SK-N-DZ (cell line): ENCODE measurements around the gene SEC16A.

ENCODE experiments used
- DNase-seq: peaks from one replicate; pipeline ENCODE4 v3.0.0-alpha.2; 2015; ENCODE audit warnings: low spot score
- small RNA-seq, 2 experiments: library from RNA; depleted of rRNA; stranded (forward); fragments of <200 nt; gene quantifications; one replicate each; pipeline ENCODE3, GENCODE V24; 2014

Gene SEC16A

GRCh38 chr9:136399176-136400037 is 83.4 kb downstream of the SEC16A start:
- DNase-seq, result no peak

- no peak for DNase-seq
Observed at GRCh38 chr9:136398286-136398685, 84.6 kb downstream of the SEC16A start.

GRCh38 chr9:136397643-136398042 is 85.2 kb downstream of the SEC16A start:
- no peak for DNase-seq

- DNase-seq, result no peak
Observed at GRCh38 chr9:136396219-136396515, 86.7 kb downstream of the SEC16A start.

GRCh38 chr9:136395345-136396218 is 87.3 kb downstream of the SEC16A start:
- DNase-seq, result no peak

GRCh38 chr9:136395020-136395340 is 87.9 kb downstream of the SEC16A start:
- DNase-seq, result no peak

- no peak for DNase-seq
Observed at GRCh38 chr9:136394312-136395019, 88.4 kb downstream of the SEC16A start.

GRCh38 chr9:136393531-136393930 is 89.3 kb downstream of the SEC16A start:
- DNase-seq, result no peak

- DNase-seq, result no peak
Observed at GRCh38 chr9:136392538-136393449, 90.0 kb downstream of the SEC16A start.

GRCh38 chr9:136391737-136392537 is 90.9 kb downstream of the SEC16A start:
- DNase-seq, result no peak

Small RNA genes lying within 50 kb of the gene (small RNA-seq; reads per million reads assigned to genes)
- gene MIR4673, result 0 reads per million in 2 experiments
